Uterus (tissue), 4 donors: Measurements from ENCODE around the gene TRABD2B. TPM values are rescaled to one million over a fixed set of nuclear protein-coding genes. Genes with fewer than 3 reads are reported as not detected.

Experiments
- DNase-seq, 2 donors: peaks; one replicate each; pipeline ENCODE4 v3.0.0-alpha.2; 2019 to 2020
- H3K27ac ChIP-seq, 2 donors: fragments of 200-600 bp; sonication (generic); 1 replicate in 1 of 2; 2 replicates in 1 of 2; pipeline ENCODE4 v1.5.1; 2016 to 2018
- H3K27me3 ChIP-seq, 2 donors: fragments of 200-600 bp; sonication (generic); one replicate each; pipeline ENCODE4 v1.5.1; 2018 to 2019; ENCODE audit warnings: control low read depth in 1 of 2
- H3K36me3 ChIP-seq, 2 donors: fragments of 200-600 bp; sonication (generic); one replicate each; pipeline ENCODE4 v1.5.1; 2019; ENCODE audit warnings: control low read depth in 1 of 2
- H3K4me1 ChIP-seq, 2 donors: fragments of 200-600 bp; sonication (generic); one replicate each; pipeline ENCODE4 v1.5.1; 2018 to 2019; ENCODE audit warnings: control low read depth in 1 of 2
- H3K4me3 ChIP-seq, 2 donors: fragments of 200-600 bp; sonication (generic); 1 replicate in 1 of 2; 2 replicates in 1 of 2; pipeline ENCODE4 v1.5.1; 2018 to 2019; ENCODE audit warnings: mild to moderate bottlenecking in 1 of 2
- H3K9me3 ChIP-seq, 2 donors: fragments of 200-600 bp; sonication (generic); one replicate each; pipeline ENCODE4 v1.5.1; 2019; ENCODE audit warnings: control low read depth in 1 of 2
- CTCF ChIP-seq, 4 experiments: fragments of 200-600 bp in 2 of 4; fragments of 450-650 bp in 2 of 4; sonication (generic) in 2 of 4; IDR thresholded peaks; one replicate each; pipeline ENCODE4 v1.5.1; 2016 to 2019; ENCODE audit warnings: antibody characterized with exemption in 4 of 4, mild to moderate bottlenecking in 2 of 4, moderate library complexity in 1 of 4
- POLR2A ChIP-seq, 2 donors: fragments of 450-650 bp; IDR thresholded peaks; one replicate each; pipeline ENCODE4 v1.6.1; 2016; ENCODE audit warnings: antibody characterized with exemption in 2 of 2, mild to moderate bottlenecking in 1 of 2, moderate library complexity in 1 of 2
- intact Hi-C: fragments of 100-400 bp; cut with DNase I; formaldehyde crosslinking; loops from one replicate; pipeline ENCODE4 v1.15.1; 2023; ENCODE audit warnings: low total_unique reads
- total RNA-seq, 4 donors: library from RNA; depleted of rRNA in 3 of 4; stranded (reverse); fragments of >200 nt in 3 of 4; gene quantifications; one replicate each; pipeline versions ENCODE4 v1.1.0 to v1.2.4, GENCODE V29; 2014 to 2023
- donor health status: DM: yes; HTN: yes; CAD: no.

Gene TRABD2B
- total RNA-seq, 4 donors from 2014 or later = under 0.01 to 1.6 (median 1.0) TPM

GRCh38 chr1:48003741-48004531, 6.8 kb upstream of the TRABD2B start:
- no peaks in the 10 kb centered on the region for H3K36me3 ChIP-seq
- H3K27me3 ChIP-seq = peaks cover 0 to 7% of the 10 kb centered on the region in 2 donors
- intact Hi-C loops = no loop called here
- no peak overlapping the region for H3K4me3 ChIP-seq
- TF ChIP-seq POLR2A (IDR thresholded peaks at IDR 0.05) = no peak
- no peak for TF ChIP-seq CTCF (IDR thresholded peaks at IDR 0.05)
- no peak for DNase-seq
- no peak overlapping the region for H3K27ac ChIP-seq
- no peaks in the 10 kb centered on the region for H3K4me1 ChIP-seq
- H3K9me3 ChIP-seq = no peaks in the 10 kb centered on the region

- peaks cover 0 to 7% of the 10 kb centered on the region in 2 donors for H3K27me3 ChIP-seq
- H3K4me3 ChIP-seq = no peak overlapping the region
- no peaks in the 10 kb centered on the region for H3K9me3 ChIP-seq
- intact Hi-C loops = no loop called here
- no peak for DNase-seq
- no peaks in the 10 kb centered on the region for H3K36me3 ChIP-seq
- TF ChIP-seq POLR2A (IDR thresholded peaks at IDR 0.05) (no peak), CTCF (IDR thresholded peaks at IDR 0.05) (no peak)
- H3K4me1 ChIP-seq = no peaks in the 10 kb centered on the region
- H3K27ac ChIP-seq = no peak overlapping the region
Measured at GRCh38 chr1:48002142-48002541, 5.0 kb upstream of the TRABD2B start.

- Histone ChIP-seq H3K27me3 (peaks cover 0 to 7% of the 10 kb centered on the region in 2 donors), H3K4me1 (no peaks in the 10 kb centered on the region), H3K27ac (no peak overlapping the region), H3K4me3 (no peak overlapping the region), H3K9me3 (no peaks in the 10 kb centered on the region), H3K36me3 (no peaks in the 10 kb centered on the region)
- DNase-seq = no peak
- TF ChIP-seq CTCF (IDR thresholded peaks at IDR 0.05) = no peak
- no peak for TF ChIP-seq POLR2A (IDR thresholded peaks at IDR 0.05)
- intact Hi-C loops = no loop called here
Measured at GRCh38 chr1:48001696-48002095, 4.5 kb upstream of the TRABD2B start.

DNA sequence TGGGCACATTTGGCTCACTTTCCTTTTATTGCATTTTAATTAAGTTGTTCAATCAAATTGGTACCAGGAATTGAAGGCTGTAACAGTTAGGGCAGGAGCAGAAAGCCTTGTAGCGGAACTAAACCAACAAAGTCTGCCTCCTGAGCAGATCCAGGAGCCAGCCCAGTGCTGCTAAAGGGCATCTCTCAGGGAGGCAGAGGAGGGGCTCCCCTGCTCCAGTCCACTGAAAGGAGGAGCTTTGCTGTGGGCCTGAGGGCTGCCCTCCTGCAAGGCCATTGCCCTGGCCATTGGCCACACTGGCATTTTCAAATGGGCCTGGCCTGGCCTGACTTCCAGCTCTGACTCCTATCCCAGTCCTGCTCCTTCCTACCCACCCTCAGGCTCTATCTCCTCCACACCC, 3.7 kb upstream of the TRABD2B start:
- Histone ChIP-seq H3K4me1 (no peaks in the 10 kb centered on the region), H3K36me3 (no peaks in the 10 kb centered on the region), H3K4me3 (no peak overlapping the region), H3K27me3 (peaks cover 0 to 7% of the 10 kb centered on the region in 2 donors), H3K9me3 (no peaks in the 10 kb centered on the region), H3K27ac (no peak overlapping the region)
- no peak for DNase-seq
- TF ChIP-seq CTCF (IDR thresholded peaks at IDR 0.05) = no peak
- no peak for TF ChIP-seq POLR2A (IDR thresholded peaks at IDR 0.05)
- intact Hi-C loops = no loop called here

GRCh38 chr1:47999097-47999496, 1.9 kb upstream of the TRABD2B start:
- intact Hi-C loops = no loop called here
- TF ChIP-seq CTCF (IDR thresholded peaks at IDR 0.05) = no peak
- TF ChIP-seq POLR2A (IDR thresholded peaks at IDR 0.05) = no peak
- Histone ChIP-seq H3K4me3 (no peak overlapping the region), H3K27me3 (peaks cover 0 to 7% of the 10 kb centered on the region in 2 donors), H3K9me3 (no peaks in the 10 kb centered on the region), H3K4me1 (no peaks in the 10 kb centered on the region), H3K36me3 (no peaks in the 10 kb centered on the region), H3K27ac (no peak overlapping the region)
- DNase-seq = no peak
